Naive thymus-derived CD4-positive, alpha-beta T cell (primary cell): ENCODE results near the gene MAGI2. TPM values are rescaled to one million over a fixed set of nuclear protein-coding genes. Genes with fewer than 3 reads are reported as not detected.

ENCODE experiments used
- ATAC-seq: fragments of 150-1000 bp; cut with Tn5 transposase; 2 replicates; pipeline ENCODE4 v1.10.0; 2021; ENCODE audit warnings: mild to moderate bottlenecking, moderate library complexity
- CTCF ChIA-PET: fragments of 350-600 bp; sonication (Branson Sonifier 250); formaldehyde crosslinking; loops from one replicate; lab custom pipeline; 2021; ENCODE audit warnings: antibody characterized with exemption; lab: Charles Lee
- POLR2A ChIA-PET: fragments of 350-600 bp; sonication (Branson Sonifier 250); formaldehyde crosslinking; loops from one replicate; lab custom pipeline; 2021; ENCODE audit warnings: antibody characterized with exemption, inconsistent platforms; lab: Charles Lee
- DNase-seq, 9 donors: peaks; one replicate each; pipeline versions ENCODE4 v3.0.0 to v3.0.0-alpha.2; 2020 to 2022; ENCODE audit warnings: mixed read lengths in 1 of 9
- H3K27ac ChIP-seq: one replicate; pipeline ENCODE4 v1.7.0; 2013; ENCODE audit warnings: mild to moderate bottlenecking, low read depth, low read length, moderate library complexity
- H3K27me3 ChIP-seq, 2 donors: one replicate each; pipeline ENCODE4 v1.7.0; 2013; ENCODE audit warnings: low read length in 2 of 2, mild to moderate bottlenecking in 2 of 2, moderate library complexity in 2 of 2; ENCODE audit not compliant: control insufficient read depth in 2 of 2, insufficient read depth in 2 of 2
- H3K36me3 ChIP-seq, 3 experiments: 1 replicate in 2 of 3; 2 replicates in 1 of 3; pipeline ENCODE4 v1.7.0; 2013; ENCODE audit warnings: low read length in 3 of 3, mild to moderate bottlenecking in 3 of 3, moderate library complexity in 1 of 3; ENCODE audit not compliant: insufficient read depth in 3 of 3, control insufficient read depth in 2 of 3
- H3K4me1 ChIP-seq, 2 donors: one replicate each; pipeline ENCODE4 v1.7.0; 2013; ENCODE audit warnings: low read length in 2 of 2, mild to moderate bottlenecking in 2 of 2, moderate library complexity in 1 of 2; ENCODE audit not compliant: control insufficient read depth in 2 of 2, insufficient read depth in 2 of 2
- H3K4me3 ChIP-seq: 2 replicates; pipeline ENCODE4 v1.7.0; 2013; ENCODE audit warnings: mild to moderate bottlenecking, low read length
- H3K9me3 ChIP-seq, 3 experiments: 1 replicate in 2 of 3; 2 replicates in 1 of 3; pipeline ENCODE4 v1.7.0; 2013; ENCODE audit warnings: low read length in 3 of 3; ENCODE audit not compliant: control insufficient read depth in 2 of 3
- H3K27ac Mint-ChIP-seq, 9 donors: one replicate each; pipeline ENCODE4 v1.8.0; 2020 to 2022; ENCODE audit warnings: mixed read lengths in 9 of 9, mild to moderate bottlenecking in 8 of 9, moderate library complexity in 5 of 9, inconsistent platforms in 2 of 9
- H3K27me3 Mint-ChIP-seq, 5 donors: one replicate each; pipeline ENCODE4 v1.8.0; 2021 to 2022; ENCODE audit warnings: mixed read lengths in 5 of 5, mild to moderate bottlenecking in 1 of 5
- H3K36me3 Mint-ChIP-seq, 5 donors: one replicate each; pipeline ENCODE4 v1.8.0; 2020 to 2022; ENCODE audit warnings: mixed read lengths in 5 of 5, mild to moderate bottlenecking in 3 of 5, inconsistent platforms in 1 of 5
- H3K4me1 Mint-ChIP-seq, 7 donors: one replicate each; pipeline ENCODE4 v1.8.0; 2020 to 2022; ENCODE audit warnings: mixed read lengths in 7 of 7, mild to moderate bottlenecking in 3 of 7, inconsistent platforms in 1 of 7
- H3K4me3 Mint-ChIP-seq, 10 donors: one replicate each; pipeline ENCODE4 v1.8.0; 2020 to 2022; ENCODE audit warnings: mild to moderate bottlenecking in 10 of 10, mixed read lengths in 10 of 10, moderate library complexity in 6 of 10, inconsistent platforms in 2 of 10
- H3K9me3 Mint-ChIP-seq, 11 donors: one replicate each; pipeline ENCODE4 v1.8.0; 2020 to 2022; ENCODE audit warnings: mixed read lengths in 11 of 11, mild to moderate bottlenecking in 4 of 11, inconsistent platforms in 1 of 11, moderate library complexity in 1 of 11
- intact Hi-C, 2 donors: fragments of 100-400 bp; cut with micrococcal nuclease; formaldehyde crosslinking; loops; one replicate each; pipeline ENCODE4 v1.15.1; 2023
- polyA plus RNA-seq, 2 donors: library from polyadenylated mRNA; unstranded; fragments of 300-500 nt; fragmentation: Illumina TruSeq; gene quantifications; one replicate each; pipeline ENCODE4 v1.2.3, GENCODE V29; 2021
- total RNA-seq, 6 experiments: library from RNA in 5 of 6; stranded (reverse) in 5 of 6; gene quantifications; 1 replicate in 5 of 6; 2 replicates in 1 of 6; pipeline ENCODE4 v1.2.3 and lab custom pipeline; 2021 to 2026

Gene MAGI2
- total and polyA plus RNA-seq, 7 experiments from 2014 or later = 0.05 to 0.67 (median 0.15) TPM; not detected in 3

DNA sequence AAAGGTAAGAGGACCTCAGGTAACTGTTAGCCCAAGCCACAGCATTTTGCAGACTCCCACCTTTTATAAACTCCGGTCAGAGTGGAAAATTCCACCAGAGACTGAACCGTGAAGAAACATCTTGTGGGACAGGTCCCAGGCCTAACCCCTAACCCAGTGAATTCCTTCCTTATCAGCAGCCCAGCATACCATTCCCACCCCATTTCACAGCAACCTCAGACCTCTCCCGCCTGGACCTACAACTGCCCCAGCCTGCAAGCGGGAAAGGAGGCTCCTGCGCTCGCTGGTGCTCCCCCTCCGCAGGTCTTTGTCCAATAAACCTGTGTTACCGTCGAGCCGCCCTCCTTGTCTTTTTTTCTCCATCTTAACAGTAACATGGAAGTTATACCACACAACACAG, 736.6 kb downstream of the MAGI2 start:
- no peak overlapping the region for H3K4me3 ChIP-seq
- H3K4me1 ChIP-seq = no peaks in the 10 kb centered on the region
- ChIA-PET CTCF (no interaction called here), POLR2A (no interaction called here)
- Mint-ChIP-seq H3K4me3 (no peak overlapping the region), H3K9me3 (peaks cover 0 to 8% (median 0%) of the 10 kb centered on the region in 11 donors), H3K4me1 (no peaks in the 10 kb centered on the region), H3K36me3 (no peaks in the 10 kb centered on the region), H3K27me3 (no peaks in the 10 kb centered on the region), H3K27ac (no peak overlapping the region)
- H3K27ac ChIP-seq = no peak overlapping the region
- DNase-seq (no peak), ATAC-seq (no peak)
- H3K27me3 ChIP-seq = no peaks in the 10 kb centered on the region
- intact Hi-C loops = no loop called here
- H3K36me3 ChIP-seq = no peaks in the 10 kb centered on the region
- H3K9me3 ChIP-seq = no peaks in the 10 kb centered on the region

DNA sequence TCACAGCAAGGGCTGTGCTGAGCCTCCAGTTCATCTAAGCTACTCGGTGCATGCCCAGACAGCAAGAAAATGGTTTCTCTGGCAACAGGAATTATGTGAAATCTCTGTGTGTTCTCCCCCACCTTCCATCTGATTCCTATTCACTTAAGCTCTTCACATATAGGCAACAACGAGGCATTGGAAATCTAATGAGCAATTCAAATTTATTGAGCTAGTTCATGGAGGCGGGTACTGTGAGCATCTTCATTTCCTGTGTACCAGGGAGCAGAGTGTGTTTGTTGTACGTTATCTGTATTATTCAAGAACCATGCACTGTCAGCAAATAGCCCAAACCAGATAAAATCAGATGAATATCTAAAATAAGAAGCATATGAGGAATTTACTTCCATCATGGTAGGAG, 739.1 kb downstream of the MAGI2 start:
- POLR2A ChIA-PET = no interaction called here
- Histone ChIP-seq H3K27ac (no peak overlapping the region), H3K9me3 (no peaks in the 10 kb centered on the region), H3K36me3 (no peaks in the 10 kb centered on the region), H3K4me3 (no peak overlapping the region), H3K27me3 (no peaks in the 10 kb centered on the region), H3K4me1 (no peaks in the 10 kb centered on the region)
- H3K9me3 Mint-ChIP-seq = peaks cover 0 to 8% (median 0%) of the 10 kb centered on the region in 11 donors
- no peaks in the 10 kb centered on the region for H3K36me3 Mint-ChIP-seq
- CTCF ChIA-PET = no interaction called here
- no peak for ATAC-seq
- intact Hi-C loops = no loop called here
- DNase-seq = no peak
- H3K4me3 Mint-ChIP-seq = no peak overlapping the region
- H3K27me3 Mint-ChIP-seq = no peaks in the 10 kb centered on the region
- no peaks in the 10 kb centered on the region for H3K4me1 Mint-ChIP-seq
- no peak overlapping the region for H3K27ac Mint-ChIP-seq

DNA sequence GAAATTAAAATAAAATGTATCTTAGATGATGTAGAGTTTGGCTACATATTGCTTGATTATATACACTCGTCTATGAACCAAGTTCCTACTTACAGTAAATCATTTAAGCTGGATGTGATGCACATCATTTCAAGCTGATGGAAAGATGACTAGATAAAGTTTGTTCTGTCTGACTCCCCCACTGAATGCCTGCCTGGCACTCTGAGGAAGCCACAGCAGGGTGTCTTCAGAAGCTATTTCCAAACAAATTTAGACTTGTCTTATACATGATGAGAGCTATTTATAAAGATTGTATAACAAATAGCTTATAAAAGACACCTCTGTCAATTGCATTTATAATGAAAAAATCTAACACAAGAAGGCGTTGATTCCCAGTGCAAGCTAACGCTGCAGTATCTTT, 741.4 kb downstream of the MAGI2 start:
- H3K27ac Mint-ChIP-seq = no peak overlapping the region
- H3K36me3 ChIP-seq = no peaks in the 10 kb centered on the region
- H3K27me3 ChIP-seq = no peaks in the 10 kb centered on the region
- no peak overlapping the region for H3K4me3 ChIP-seq
- DNase-seq (no peak), ATAC-seq (no peak)
- no peaks in the 10 kb centered on the region for H3K36me3 Mint-ChIP-seq
- H3K9me3 Mint-ChIP-seq = peaks cover 0 to 8% (median 0%) of the 10 kb centered on the region in 11 donors
- intact Hi-C loops = no loop called here
- ChIA-PET CTCF (no interaction called here), POLR2A (no interaction called here)
- no peaks in the 10 kb centered on the region for H3K4me1 ChIP-seq
- no peaks in the 10 kb centered on the region for H3K27me3 Mint-ChIP-seq
- no peaks in the 10 kb centered on the region for H3K4me1 Mint-ChIP-seq
- H3K27ac ChIP-seq = no peak overlapping the region
- no peak overlapping the region for H3K4me3 Mint-ChIP-seq
- no peaks in the 10 kb centered on the region for H3K9me3 ChIP-seq

DNA sequence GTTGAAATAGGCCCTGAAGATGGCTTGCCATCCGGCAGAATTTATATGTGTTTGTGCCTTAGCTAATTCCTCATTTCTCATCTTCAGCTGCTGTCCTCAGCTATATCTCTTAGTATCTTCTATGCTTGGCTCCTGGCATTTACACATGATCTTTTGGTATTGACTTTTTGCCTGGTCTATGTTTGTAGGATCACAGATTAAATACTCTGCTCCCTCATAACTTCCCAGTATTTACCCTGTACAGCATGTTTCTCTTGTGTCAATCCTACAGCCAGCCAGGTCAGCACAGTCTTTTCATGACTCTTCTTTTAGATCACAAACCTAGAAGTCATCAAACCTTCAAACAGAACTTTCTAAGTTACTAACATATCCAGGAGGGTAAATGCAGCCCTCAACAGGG, 743.8 kb downstream of the MAGI2 start:
- no peak for ATAC-seq
- intact Hi-C loops = no loop called here
- H3K27ac ChIP-seq = no peak overlapping the region

DNA sequence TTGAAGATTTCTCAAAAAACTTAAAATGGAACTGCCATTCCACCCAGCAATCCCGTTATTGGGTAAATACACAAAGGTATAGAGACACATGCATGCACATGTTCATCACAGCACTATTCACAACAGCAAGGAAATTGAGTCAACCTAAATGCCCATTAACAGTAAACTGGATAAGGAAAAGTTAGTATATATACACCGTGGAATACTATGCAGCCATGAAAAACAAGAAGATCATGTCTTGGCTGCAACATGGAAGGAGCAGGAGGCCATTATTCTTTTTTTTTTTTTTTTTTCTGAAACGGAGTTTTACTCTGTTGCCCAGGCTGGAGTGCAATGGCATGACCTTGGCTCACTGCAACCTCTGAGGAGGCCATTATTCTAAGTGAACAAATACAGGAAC, 749.0 kb downstream of the MAGI2 start:
- no peak overlapping the region for H3K27ac Mint-ChIP-seq
- no peaks in the 10 kb centered on the region for H3K36me3 Mint-ChIP-seq
- ChIA-PET CTCF (no interaction called here), POLR2A (no interaction called here)
- Histone ChIP-seq H3K4me3 (no peak overlapping the region), H3K9me3 (no peaks in the 10 kb centered on the region), H3K27me3 (no peaks in the 10 kb centered on the region), H3K36me3 (no peaks in the 10 kb centered on the region), H3K4me1 (no peaks in the 10 kb centered on the region), H3K27ac (no peak overlapping the region)
- ATAC-seq = no peak
- intact Hi-C loops = no loop called here
- H3K9me3 Mint-ChIP-seq = peaks cover 0 to 11% (median 5%) of the 10 kb centered on the region in 11 donors
- DNase-seq = no peak
- no peaks in the 10 kb centered on the region for H3K4me1 Mint-ChIP-seq
- no peaks in the 10 kb centered on the region for H3K27me3 Mint-ChIP-seq
- no peak overlapping the region for H3K4me3 Mint-ChIP-seq

More for the DNA sequence above, 743.8 kb downstream of the MAGI2 start:
- CTCF ChIA-PET = no interaction called here
- POLR2A ChIA-PET = no interaction called here
- Mint-ChIP-seq H3K9me3 (peaks cover 0 to 6% (median 0%) of the 10 kb centered on the region in 11 donors), H3K27me3 (no peaks in the 10 kb centered on the region), H3K4me3 (no peak overlapping the region), H3K4me1 (no peaks in the 10 kb centered on the region), H3K27ac (no peak overlapping the region), H3K36me3 (no peaks in the 10 kb centered on the region)
- Histone ChIP-seq H3K36me3 (no peaks in the 10 kb centered on the region), H3K4me1 (no peaks in the 10 kb centered on the region), H3K27me3 (no peaks in the 10 kb centered on the region), H3K4me3 (no peak overlapping the region), H3K9me3 (no peaks in the 10 kb centered on the region)
- no peak for DNase-seq

DNA sequence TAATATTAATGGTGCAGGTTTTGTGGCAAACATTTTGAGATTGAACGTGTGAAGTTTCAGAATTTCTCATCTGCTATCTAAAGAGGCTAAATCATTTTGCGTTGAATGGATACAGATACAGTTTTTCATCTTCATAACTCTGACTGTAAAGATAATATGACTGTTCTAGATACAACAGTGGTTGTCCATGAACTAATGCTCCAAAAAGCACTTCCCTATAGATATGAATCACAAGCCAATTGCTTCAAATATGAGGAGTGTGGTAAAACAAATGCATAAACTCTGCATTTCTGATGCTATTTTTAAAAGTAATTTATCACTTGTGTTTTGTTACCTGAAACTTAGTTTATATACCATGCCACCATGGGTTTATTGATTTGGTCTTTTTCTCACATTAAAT, 750.1 kb downstream of the MAGI2 start:
- no peak overlapping the region for H3K4me3 Mint-ChIP-seq
- intact Hi-C loops = no loop called here

DNA sequence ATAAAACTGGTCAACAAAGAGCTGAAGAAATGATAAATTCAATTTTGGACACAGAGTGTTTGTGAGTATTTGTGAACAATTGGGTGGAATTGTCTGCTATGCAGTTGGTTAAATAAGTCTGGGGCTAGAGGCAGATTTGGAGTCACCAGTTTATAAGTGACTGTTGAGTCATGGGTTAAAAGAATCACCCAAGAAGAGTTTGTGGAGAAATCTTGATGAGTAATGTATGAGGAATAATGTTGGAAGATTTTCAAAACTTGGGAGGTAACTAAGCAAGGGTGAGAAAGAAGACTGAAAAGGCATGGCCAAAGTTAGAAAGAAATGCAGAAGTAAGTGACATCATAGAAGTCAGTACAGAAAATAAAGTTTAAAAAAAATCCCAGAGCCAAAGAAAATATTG, 750.7 kb downstream of the MAGI2 start:
- Histone ChIP-seq H3K4me1 (no peaks in the 10 kb centered on the region), H3K36me3 (no peaks in the 10 kb centered on the region), H3K4me3 (no peak overlapping the region), H3K27me3 (no peaks in the 10 kb centered on the region), H3K9me3 (no peaks in the 10 kb centered on the region), H3K27ac (no peak overlapping the region)
- no peaks in the 10 kb centered on the region for H3K27me3 Mint-ChIP-seq
- H3K4me1 Mint-ChIP-seq = no peaks in the 10 kb centered on the region
- ChIA-PET POLR2A (no interaction called here), CTCF (no interaction called here)
- intact Hi-C loops = no loop called here
- no peaks in the 10 kb centered on the region for H3K36me3 Mint-ChIP-seq
- peaks cover 0 to 15% (median 3%) of the 10 kb centered on the region in 11 donors for H3K9me3 Mint-ChIP-seq
- no peak overlapping the region for H3K27ac Mint-ChIP-seq
- ATAC-seq (no peak), DNase-seq (no peak)
- H3K4me3 Mint-ChIP-seq = no peak overlapping the region

More for the DNA sequence above, 750.1 kb downstream of the MAGI2 start:
- Histone ChIP-seq H3K9me3 (no peaks in the 10 kb centered on the region), H3K27ac (no peak overlapping the region), H3K4me3 (no peak overlapping the region), H3K36me3 (no peaks in the 10 kb centered on the region), H3K27me3 (no peaks in the 10 kb centered on the region), H3K4me1 (no peaks in the 10 kb centered on the region)
- ChIA-PET CTCF (no interaction called here), POLR2A (no interaction called here)
- no peaks in the 10 kb centered on the region for H3K36me3 Mint-ChIP-seq
- H3K4me1 Mint-ChIP-seq = no peaks in the 10 kb centered on the region
- H3K27me3 Mint-ChIP-seq = no peaks in the 10 kb centered on the region
- H3K27ac Mint-ChIP-seq = no peak overlapping the region
- H3K9me3 Mint-ChIP-seq = peaks cover 0 to 12% (median 3%) of the 10 kb centered on the region in 11 donors
- no peak for DNase-seq
- no peak for ATAC-seq
